Brain microvascular endothelial cell (primary cell): ENCODE results near the gene AKAP13.
A peak's percentile ranks its signal among the peaks of the same experiment; 100 is the strongest.
"Not testable (repeated sequence)": the region's sequence is repeated elsewhere in the genome, so short reads cannot be mapped to it uniquely, and the experiment has no call there.

Experiments used
- DNase-seq: peaks from one replicate; pipeline ENCODE4 v3.0.0-alpha.2; 2020
- H3K27ac ChIP-seq: fragments of 250-450 bp; sonication (Bioruptor Pico); 2 replicates; pipeline ENCODE4 v1.5.1; 2020; ENCODE audit warnings: mild to moderate bottlenecking, moderate library complexity
- H3K27me3 ChIP-seq: fragments of 250-450 bp; sonication (Bioruptor Pico); replicated peaks from 2 replicates; pipeline ENCODE4 v1.5.1; 2020; ENCODE audit warnings: mild to moderate bottlenecking
- H3K36me3 ChIP-seq: fragments of 250-450 bp; sonication (Bioruptor Pico); replicated peaks from 2 replicates; pipeline ENCODE4 v1.5.1; 2020; ENCODE audit warnings: mild to moderate bottlenecking
- H3K4me3 ChIP-seq: 2 replicates; pipeline ENCODE4 v1.5.1; 2011; ENCODE audit warnings: low read depth, mild to moderate bottlenecking, control low read depth, low read length, moderate library complexity
- in situ Hi-C: cut with HindIII; loops from 2 replicates; pipeline ENCODE4 v1.10.0; 2017; ENCODE audit warnings: low sequenced_read_pairs, low pct_ligation_motif_present
- TF ChIP-seq, protein P1 (sequence below): IDR thresholded peaks from 2 replicates; pipeline ENCODE4 v1.5.1; 2011; ENCODE audit warnings: low read depth, mild to moderate bottlenecking, moderate library complexity, low read length, control low read depth, inconsistent platforms; ENCODE audit errors: missing control alignments

The AKAP13 gene

DNA sequence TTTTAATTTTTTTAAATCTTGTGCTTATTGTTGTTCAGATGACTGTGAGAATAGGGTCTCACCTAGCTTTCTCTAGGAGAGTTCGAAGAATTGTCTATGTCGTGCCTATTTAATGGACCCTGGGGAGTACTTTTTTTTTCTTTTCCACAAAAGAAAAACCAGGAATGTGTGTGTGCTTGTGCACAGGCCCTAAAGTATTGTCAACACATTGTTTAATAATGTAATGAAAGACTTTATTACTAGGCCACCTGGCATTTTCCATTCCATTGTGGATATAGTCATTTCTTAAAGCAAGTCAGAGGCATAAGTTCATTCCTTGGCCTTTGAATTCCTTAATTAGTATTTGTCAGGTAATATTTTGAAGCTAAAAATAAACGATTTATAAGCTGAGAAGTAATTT is 278.4 kb downstream of the AKAP13 start:
- H3K27me3 ChIP-seq: no peaks in the 10 kb centered on the region
- peaks cover 7% of the 10 kb centered on the region for H3K36me3 ChIP-seq
- no peak overlapping the region for H3K27ac ChIP-seq
- no peak overlapping the region for H3K4me3 ChIP-seq
- in situ Hi-C loops: no loop called here
- DNase-seq: no peak
- TF ChIP-seq, protein P1, sequence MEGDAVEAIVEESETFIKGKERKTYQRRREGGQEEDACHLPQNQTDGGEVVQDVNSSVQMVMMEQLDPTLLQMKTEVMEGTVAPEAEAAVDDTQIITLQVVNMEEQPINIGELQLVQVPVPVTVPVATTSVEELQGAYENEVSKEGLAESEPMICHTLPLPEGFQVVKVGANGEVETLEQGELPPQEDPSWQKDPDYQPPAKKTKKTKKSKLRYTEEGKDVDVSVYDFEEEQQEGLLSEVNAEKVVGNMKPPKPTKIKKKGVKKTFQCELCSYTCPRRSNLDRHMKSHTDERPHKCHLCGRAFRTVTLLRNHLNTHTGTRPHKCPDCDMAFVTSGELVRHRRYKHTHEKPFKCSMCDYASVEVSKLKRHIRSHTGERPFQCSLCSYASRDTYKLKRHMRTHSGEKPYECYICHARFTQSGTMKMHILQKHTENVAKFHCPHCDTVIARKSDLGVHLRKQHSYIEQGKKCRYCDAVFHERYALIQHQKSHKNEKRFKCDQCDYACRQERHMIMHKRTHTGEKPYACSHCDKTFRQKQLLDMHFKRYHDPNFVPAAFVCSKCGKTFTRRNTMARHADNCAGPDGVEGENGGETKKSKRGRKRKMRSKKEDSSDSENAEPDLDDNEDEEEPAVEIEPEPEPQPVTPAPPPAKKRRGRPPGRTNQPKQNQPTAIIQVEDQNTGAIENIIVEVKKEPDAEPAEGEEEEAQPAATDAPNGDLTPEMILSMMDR: no peak

DNA sequence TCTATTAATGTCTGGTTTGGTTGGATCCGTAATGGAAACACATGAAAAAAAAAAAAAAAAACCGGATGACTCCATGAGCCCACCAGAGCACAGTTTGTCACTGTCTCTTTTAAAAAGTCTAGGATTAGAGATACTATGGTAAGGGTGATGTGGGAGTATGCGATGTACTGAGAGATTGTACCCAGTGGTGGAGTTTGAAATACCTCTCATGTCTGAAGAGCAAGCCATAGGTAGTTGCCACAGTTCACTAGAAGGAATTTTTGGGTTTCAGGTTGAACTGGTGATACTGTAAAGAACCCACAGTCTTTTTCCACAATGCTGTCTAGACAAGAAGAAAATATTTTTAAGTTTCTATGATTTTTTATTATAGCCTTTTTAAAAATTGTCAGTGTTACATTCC is 281.5 kb downstream of the AKAP13 start:
- TF ChIP-seq, protein P1: no peak
- in situ Hi-C loops: no loop called here

GRCh38 chr15:85665677-85666076 is 285.3 kb downstream of the AKAP13 start:
- DNase-seq, in situ Hi-C loops, H3K27me3 ChIP-seq, H3K4me3 ChIP-seq, H3K27ac ChIP-seq: not testable (repeated sequence)
- H3K36me3 ChIP-seq: peaks cover 22% of the 10 kb centered on the region

More for the DNA sequence above, 281.5 kb downstream of the AKAP13 start:
- DNase-seq: no peak
- Histone ChIP-seq H3K36me3 (peaks cover 19% of the 10 kb centered on the region), H3K27me3 (no peaks in the 10 kb centered on the region), H3K4me3 (no peak overlapping the region), H3K27ac (no peak overlapping the region)

DNA sequence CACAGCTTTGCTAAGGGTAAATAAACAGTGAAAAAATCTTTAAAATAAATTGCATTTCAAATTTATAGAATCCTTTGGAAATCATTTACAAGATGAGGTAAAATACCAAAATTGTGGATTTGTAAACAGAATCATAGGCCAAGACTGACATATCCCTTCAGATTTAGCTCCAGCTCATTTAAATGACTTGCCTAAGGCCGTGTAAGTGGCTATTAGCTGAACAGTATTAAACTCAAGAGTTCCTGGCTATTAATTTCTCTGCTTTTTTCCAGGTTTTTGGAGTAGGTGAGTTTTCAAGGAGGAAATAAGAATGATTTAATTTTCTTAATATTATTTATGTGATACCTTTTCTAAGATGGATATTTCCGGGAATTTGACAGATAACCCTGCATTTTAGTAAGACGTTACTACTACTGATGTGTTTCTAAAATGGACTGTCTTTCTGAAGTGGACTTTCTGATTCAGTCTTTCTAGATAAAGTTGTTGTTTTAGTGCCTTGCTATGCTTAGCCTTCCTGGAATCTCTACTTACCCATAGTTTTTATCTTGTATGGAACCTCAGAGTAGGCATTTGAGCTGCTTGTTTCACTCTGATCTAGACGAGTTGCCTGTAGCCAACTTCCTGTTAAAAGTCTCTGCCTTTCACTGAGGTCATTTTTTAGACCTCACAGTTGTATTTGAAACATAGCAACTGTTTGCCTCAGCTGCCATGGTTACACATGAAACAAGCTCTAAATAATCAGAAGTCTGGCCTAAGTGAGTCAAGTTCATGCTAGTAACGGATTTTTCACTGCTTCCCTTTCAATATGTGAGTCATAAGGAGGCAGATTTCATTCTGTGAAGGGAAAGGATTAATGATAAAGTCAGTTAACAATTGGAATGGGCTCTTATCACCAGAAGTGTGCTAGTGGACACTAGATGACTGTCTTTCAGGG is 287.4 kb downstream of the AKAP13 start:
- H3K36me3 ChIP-seq: peaks cover 32% of the 10 kb centered on the region

GRCh38 chr15:85671156-85671555 is 290.8 kb downstream of the AKAP13 start:
- Histone ChIP-seq H3K36me3 (peaks cover 22% of the 10 kb centered on the region), H3K27me3 (no peaks in the 10 kb centered on the region), H3K4me3 (no peak overlapping the region), H3K27ac (no peak overlapping the region)
- in situ Hi-C loops: no loop called here
- TF ChIP-seq, protein P1: no peak
- DNase-seq: no peak

More for the DNA sequence above, 287.4 kb downstream of the AKAP13 start:
- TF ChIP-seq, protein P1: no peak
- peak; percentile 99 for DNase-seq
- in situ Hi-C loops: no loop called here
- Histone ChIP-seq H3K27ac (peak overlapping the region; percentile 93), H3K4me3 (no peak overlapping the region), H3K27me3 (no peaks in the 10 kb centered on the region)

DNA sequence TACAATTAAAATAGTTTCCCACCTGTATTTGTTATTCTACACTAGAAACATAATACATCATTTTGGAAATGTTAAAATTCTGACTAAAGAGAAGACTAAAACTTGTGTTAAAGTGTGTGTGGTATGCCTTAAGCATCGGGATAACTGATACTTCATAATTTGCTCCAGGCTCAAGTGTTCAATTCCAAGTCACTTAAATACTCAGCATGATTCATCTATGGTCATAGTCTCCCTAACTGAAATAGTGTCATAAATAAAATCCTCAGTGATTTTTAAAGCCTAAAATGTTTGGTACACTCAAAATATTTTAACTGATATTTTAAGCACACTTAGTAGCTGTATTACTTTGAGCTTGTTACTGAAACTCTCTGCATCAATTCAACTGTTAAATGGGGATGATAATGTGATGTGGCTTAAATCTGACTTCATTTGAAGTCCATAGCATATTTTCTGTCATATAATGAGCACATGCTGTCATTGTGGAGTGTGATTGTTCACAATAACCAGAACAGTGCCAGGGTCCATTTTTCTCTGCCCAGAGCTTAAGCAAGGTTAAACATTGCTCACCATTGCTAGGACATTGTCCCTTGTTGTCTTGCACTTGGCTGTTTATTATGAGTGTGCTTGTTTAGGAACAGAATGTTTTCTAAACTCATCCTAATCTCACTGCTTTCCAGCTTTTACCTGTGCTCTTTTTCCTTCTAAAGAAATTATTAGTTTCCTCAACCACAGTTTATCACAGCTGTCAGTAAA is 292.1 kb downstream of the AKAP13 start:
- TF ChIP-seq, protein P1: no peak
- Histone ChIP-seq H3K4me3 (no peak overlapping the region), H3K27me3 (no peaks in the 10 kb centered on the region), H3K27ac (no peak overlapping the region), H3K36me3 (peaks cover 22% of the 10 kb centered on the region)
- no peak for DNase-seq
- in situ Hi-C loops: no loop called here
